Right kidney (tissue), 1 donor: ENCODE measurements around the gene SMIM41.

Experiments used
- DNase-seq: peaks from one replicate; pipeline ENCODE4 v3.0.0-alpha.2; 2016

The SMIM41 gene

GRCh38 chr12:52050758-52051541, 28.6 kb upstream of the SMIM41 start, which contains the start of gene NR4A1:
Gene NR4A1, plus strand, starts transcription at chr12:52051442. Its CDS starts 2,887 bp downstream, at chr12:52054329.
- DNase-seq = peak; percentile 88

GRCh38 chr12:52052468-52053186, 26.9 kb upstream of the SMIM41 start:
- DNase-seq = no peak

- no peak for DNase-seq
Measured at GRCh38 chr12:52053536-52054209, 25.8 kb upstream of the SMIM41 start.

GRCh38 chr12:52054231-52054832, 25.2 kb upstream of the SMIM41 start:
- DNase-seq = no peak

- no peak for DNase-seq
Measured at GRCh38 chr12:52054833-52055730, 24.4 kb upstream of the SMIM41 start.

GRCh38 chr12:52055731-52056711, 23.5 kb upstream of the SMIM41 start:
- no peak for DNase-seq

GRCh38 chr12:52056801-52057637, 22.5 kb upstream of the SMIM41 start:
- no peak for DNase-seq

DNA sequence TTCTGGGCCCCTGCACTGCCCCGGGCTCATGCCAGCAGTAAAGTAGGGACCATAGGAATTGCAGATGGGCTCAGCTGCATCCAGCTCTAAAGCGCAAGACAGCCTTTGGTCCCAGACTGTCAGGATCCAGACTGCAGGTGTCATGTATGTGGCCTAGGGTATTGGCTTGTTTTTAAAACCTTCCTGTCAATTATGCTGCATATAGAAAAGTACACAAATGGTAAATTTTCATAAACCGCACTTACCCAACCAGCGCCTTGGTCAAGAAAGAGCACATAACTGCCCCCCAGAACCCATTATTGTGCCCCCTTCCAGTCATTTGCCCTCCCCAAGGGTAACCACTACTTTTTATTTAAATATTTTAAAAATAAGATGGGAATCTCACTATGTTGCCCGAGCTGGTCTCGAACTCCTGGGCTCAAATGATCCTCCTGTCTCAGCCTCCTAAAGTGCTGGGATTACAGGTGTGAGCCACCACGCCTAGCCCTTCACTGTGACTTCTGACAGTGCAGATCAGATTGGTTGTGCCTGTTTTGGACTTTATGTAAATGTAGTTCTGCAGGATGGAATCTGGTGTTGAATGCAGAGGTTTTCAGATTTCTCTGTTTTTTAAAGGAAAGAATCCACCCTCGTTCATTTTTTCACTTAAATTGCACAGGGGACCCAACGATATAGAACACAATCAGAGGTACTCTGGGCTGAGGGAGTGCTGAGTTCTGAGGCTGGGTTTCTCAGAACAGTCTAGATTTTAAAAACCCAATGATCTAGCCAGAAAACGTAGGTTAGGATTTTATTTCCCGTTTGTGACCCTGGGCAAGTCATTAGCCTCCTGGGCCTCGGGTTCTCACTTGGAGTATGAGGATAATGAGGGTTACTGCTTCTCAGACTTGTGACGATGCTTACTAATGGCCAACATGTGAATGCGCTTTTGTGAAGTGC, 21.6 kb upstream of the SMIM41 start:
- DNase-seq = no peak

GRCh38 chr12:52058631-52059361, 20.7 kb upstream of the SMIM41 start:
- DNase-seq = no peak

DNA sequence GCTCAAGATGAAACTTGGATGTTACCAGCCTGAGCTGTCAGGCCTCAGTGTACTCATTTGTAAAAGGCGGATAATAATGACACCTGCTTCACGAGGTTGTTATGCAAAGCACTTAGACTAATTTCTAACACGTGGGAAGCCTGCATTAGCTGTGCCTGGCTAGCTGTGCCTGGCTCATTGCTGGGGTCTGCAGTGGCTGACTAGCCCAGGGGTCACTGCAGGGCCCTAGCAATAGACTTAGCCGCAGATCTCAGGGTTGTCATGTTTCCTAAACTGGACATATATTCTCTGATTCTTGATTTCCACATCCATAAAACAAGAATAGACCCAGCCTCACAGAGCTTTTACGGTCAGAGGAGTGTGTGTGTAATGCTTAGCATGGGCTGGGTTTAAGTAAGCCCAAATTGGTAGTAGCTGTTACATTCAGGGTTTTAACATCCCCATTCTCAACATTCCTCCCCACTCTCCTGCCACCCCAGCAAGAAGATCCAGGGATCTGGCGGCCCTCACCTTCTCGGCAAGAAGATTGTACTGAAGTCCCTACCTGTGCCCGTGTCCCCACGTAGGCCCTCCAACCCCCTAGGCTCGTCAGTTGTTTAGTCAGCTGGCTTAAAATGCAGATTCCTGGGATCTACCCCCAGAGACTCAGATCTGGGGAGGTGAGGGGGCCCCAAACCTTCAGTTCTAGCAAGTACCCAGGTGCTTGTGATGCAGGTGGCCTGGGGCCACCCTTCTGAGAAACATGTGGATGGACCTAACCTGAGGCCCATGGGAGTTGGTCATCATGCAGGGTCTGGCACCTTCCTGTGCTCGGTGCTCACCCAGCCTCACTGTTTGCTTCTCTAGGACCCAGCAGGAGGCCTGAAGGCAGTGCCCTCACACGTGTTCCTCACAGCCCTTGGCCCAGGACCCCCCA, 19.7 kb upstream of the SMIM41 start:
- DNase-seq = no peak

GRCh38 chr12:52060498-52061177, 18.9 kb upstream of the SMIM41 start:
- DNase-seq = no peak

DNA sequence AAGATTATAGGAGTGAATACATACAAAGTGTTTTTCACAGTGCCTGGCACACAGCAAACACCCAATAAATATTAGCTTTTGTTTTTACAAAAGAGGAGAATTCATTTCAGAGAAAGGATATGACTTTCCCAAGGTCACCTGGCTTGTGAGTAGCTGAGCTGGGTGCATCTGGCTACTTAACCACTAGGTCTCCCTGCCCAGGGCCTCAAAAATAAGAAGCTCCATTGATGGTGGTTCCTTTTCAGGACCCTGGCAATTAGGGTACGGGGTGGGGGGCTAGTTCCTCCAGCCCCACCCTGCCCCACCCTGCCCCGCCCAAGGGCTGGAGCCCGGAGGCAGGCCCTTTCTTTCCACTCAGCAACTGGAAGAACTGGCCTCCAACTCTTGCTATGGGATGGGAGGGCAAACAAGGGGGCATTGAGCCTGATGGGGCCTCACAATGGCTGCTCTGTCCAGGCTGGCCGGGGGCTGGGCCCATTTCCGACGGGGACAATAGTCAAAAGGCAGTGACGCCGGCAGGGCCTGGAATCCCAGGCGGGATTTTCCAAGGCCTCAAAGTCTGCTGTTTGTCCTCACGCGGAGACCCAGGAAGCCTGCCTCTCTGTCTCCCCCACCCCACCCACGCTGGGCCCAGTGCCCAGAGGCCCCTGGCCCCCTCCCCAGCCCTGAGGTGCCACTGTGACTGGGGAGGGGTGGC, 17.9 kb upstream of the SMIM41 start:
- no peak for DNase-seq

DNA sequence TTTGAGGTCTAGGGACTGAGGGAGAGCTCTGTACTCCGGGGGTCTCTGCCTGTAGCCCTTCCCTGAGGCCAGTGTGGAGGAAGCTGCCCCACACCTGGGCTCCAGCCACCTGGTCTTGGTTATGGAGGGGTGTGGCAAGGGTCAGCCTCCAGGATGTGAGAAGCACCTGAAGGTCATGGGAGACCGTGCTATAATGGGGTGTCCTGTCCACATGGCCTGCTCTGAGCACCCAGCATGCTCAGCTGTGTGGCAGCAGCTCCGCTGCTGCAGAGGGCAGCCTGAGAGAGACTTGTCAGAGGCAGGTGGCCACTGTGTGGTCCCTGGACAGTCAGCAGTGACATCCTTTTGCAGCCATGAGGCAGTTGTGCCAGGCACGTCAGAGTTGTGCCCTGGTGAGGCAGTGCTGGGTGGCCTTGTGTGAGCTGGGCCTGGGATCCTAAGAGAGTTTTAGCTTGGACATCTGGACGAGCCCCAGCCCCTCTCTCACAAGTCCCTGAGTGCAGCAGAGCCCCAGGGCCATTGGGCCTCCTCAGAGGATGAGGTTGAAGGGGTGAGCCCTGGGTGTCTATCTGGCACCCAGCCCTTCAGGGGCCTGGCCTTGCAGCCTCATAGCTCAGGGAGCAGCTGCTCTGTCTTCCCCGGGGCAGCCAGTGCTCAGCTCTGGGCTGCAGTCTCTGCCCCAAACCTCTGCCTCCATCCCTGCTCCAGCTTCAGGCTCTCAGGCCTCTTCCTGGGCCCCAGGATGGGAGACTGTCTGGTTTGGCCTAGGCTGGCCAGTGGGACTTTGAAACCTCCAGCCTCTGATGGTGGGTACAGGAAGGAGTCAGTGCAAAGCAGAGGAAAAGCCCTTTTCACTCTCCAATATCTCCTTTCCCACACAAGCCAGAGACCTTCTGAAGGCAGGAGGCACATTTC, 17.1 kb upstream of the SMIM41 start:
- DNase-seq = no peak
